Activated CD8-positive, alpha-beta memory T cell treated with anti-CD3 and anti-CD28 coated beads for 36 hours (primary cell): ENCODE results near the gene RNF121. TPM values are rescaled to one million over a fixed set of nuclear protein-coding genes. Genes with fewer than 3 reads are reported as not detected.

Experiments
- CTCF ChIA-PET: fragments of 350-600 bp; sonication (Branson Sonifier 250); formaldehyde crosslinking; loops from one replicate; lab custom pipeline; 2021; ENCODE audit warnings: antibody characterized with exemption; lab: Charles Lee
- POLR2A ChIA-PET: fragments of 350-600 bp; sonication (Branson Sonifier 250); formaldehyde crosslinking; loops from one replicate; lab custom pipeline; 2021; ENCODE audit warnings: antibody characterized with exemption; lab: Charles Lee
- total RNA-seq, 2 experiments: library from RNA; stranded (reverse); gene quantifications; one replicate each; pipeline ENCODE4 v1.2.3, GENCODE V29; 2021

The RNF121 gene
- total RNA-seq, 2 experiments from 2014 or later, result 48.1 to 50.7 TPM

- CTCF ChIA-PET, result interaction anchor here (1.1 kb wide), 1 partner anchor 36 kb away, joined by 3 read pairs; no protein-coding TSS in a partner anchor
- POLR2A ChIA-PET, result no interaction called here
Measured at GRCh38 chr11:72012897-72013721, 84.3 kb downstream of the RNF121 start.

- CTCF ChIA-PET, result interaction anchor here (1.1 to 3.3 kb wide), 2 partner anchors 11 to 37 kb away, joined by 3 to 13 read pairs; no protein-coding TSS in a partner anchor
- POLR2A ChIA-PET, result no interaction called here
Measured at GRCh38 chr11:72013765-72014711, 85.2 kb downstream of the RNF121 start.

GRCh38 chr11:72014761-72015320, 86.0 kb downstream of the RNF121 start:
- ChIA-PET POLR2A (no interaction called here), CTCF (interaction anchor here (0.7 to 3.3 kb wide), 2 partner anchors 10 to 97 kb away, joined by 3 to 13 read pairs; no protein-coding TSS in a partner anchor)

- CTCF ChIA-PET, result interaction anchor here (0.7 to 3.3 kb wide), 2 partner anchors 9 to 97 kb away, joined by 3 to 13 read pairs; no protein-coding TSS in a partner anchor
- POLR2A ChIA-PET, result no interaction called here
Measured at GRCh38 chr11:72015511-72016061, 86.7 kb downstream of the RNF121 start.

GRCh38 chr11:72018171-72018570, 89.3 kb downstream of the RNF121 start:
- CTCF ChIA-PET, result interaction anchor here (1.0 kb wide), 1 partner anchor 126 kb away, joined by 3 read pairs; no protein-coding TSS in a partner anchor
- POLR2A ChIA-PET, result no interaction called here

- POLR2A ChIA-PET, result no interaction called here
- CTCF ChIA-PET, result interaction anchor here (2.5 to 8.0 kb wide), 2 partner anchors 68 to 121 kb away, joined by 8 to 55 read pairs; no protein-coding TSS in a partner anchor
Measured at GRCh38 chr11:72023335-72023734, 94.5 kb downstream of the RNF121 start.

- ChIA-PET POLR2A (no interaction called here), CTCF (interaction anchor here (0.9 to 8.0 kb wide), 15 partner anchors 9 to 201 kb away, joined by 3 to 55 read pairs (median 9); partner anchors contain the start of gene ANAPC15)
Measured at GRCh38 chr11:72024069-72024754, 95.4 kb downstream of the RNF121 start.

GRCh38 chr11:72026090-72026489, 97.2 kb downstream of the RNF121 start:
- CTCF ChIA-PET, result interaction anchor here (0.9 to 8.0 kb wide), 10 partner anchors 13 to 157 kb away, joined by 3 to 55 read pairs (median 9); partner anchors contain the start of gene NUMA1
- POLR2A ChIA-PET, result no interaction called here

GRCh38 chr11:72030472-72031045, 101.7 kb downstream of the RNF121 start:
- CTCF ChIA-PET, result interaction anchor here (1.1 to 1.2 kb wide), 2 partner anchors 9 to 114 kb away, joined by 3 to 4 read pairs; no protein-coding TSS in a partner anchor
- POLR2A ChIA-PET, result interaction anchor here (1.6 kb wide), 1 partner anchor 9 kb away, joined by 7 read pairs; no protein-coding TSS in a partner anchor

GRCh38 chr11:72036687-72037086, 107.8 kb downstream of the RNF121 start:
- POLR2A ChIA-PET, result no interaction called here
- CTCF ChIA-PET, result no interaction called here

GRCh38 chr11:72037554-72038311, 108.9 kb downstream of the RNF121 start:
- ChIA-PET CTCF (interaction anchor here (1.3 to 3.1 kb wide), 3 partner anchors 12 to 53 kb away, joined by 5 to 19 read pairs (median 15); no protein-coding TSS in a partner anchor), POLR2A (interaction anchor here (0.6 kb wide), 1 partner anchor 10 kb away, joined by 3 read pairs; no protein-coding TSS in a partner anchor)

- ChIA-PET CTCF (interaction anchor here (0.7 to 3.1 kb wide), 7 partner anchors 8 to 145 kb away, joined by 3 to 19 read pairs (median 5); no protein-coding TSS in a partner anchor), POLR2A (interaction anchor here (0.5 to 0.6 kb wide), 2 partner anchors 9 to 47 kb away, joined by 3 to 5 read pairs; no protein-coding TSS in a partner anchor)
Measured at GRCh38 chr11:72038491-72038890, 109.6 kb downstream of the RNF121 start.

GRCh38 chr11:72039031-72039855, 110.4 kb downstream of the RNF121 start:
- CTCF ChIA-PET, result interaction anchor here (0.7 to 3.1 kb wide), 7 partner anchors 8 to 144 kb away, joined by 3 to 19 read pairs (median 4); no protein-coding TSS in a partner anchor
- POLR2A ChIA-PET, result interaction anchor here (0.5 to 2.1 kb wide), 4 partner anchors 8 to 46 kb away, joined by 3 to 8 read pairs (median 6); partner anchors contain the start of gene NUMA1

- ChIA-PET POLR2A (interaction anchor here (1.2 to 2.1 kb wide), 3 partner anchors 9 to 40 kb away, joined by 3 to 8 read pairs (median 7); partner anchors contain the start of gene NUMA1), CTCF (interaction anchor here (1.2 to 3.1 kb wide), 4 partner anchors 9 to 104 kb away, joined by 3 to 19 read pairs (median 10); no protein-coding TSS in a partner anchor)
Measured at GRCh38 chr11:72039856-72040401, 111.1 kb downstream of the RNF121 start.
